GM19452 (cell line): ENCODE measurements around the gene DDI1.

Source experiments
- ATAC-seq: cut with Tn5 transposase; IDR thresholded peaks from one replicate; pipeline ENCODE4 v1.9.1; 2021; ENCODE audit not compliant: unreplicated experiment

Gene DDI1

GRCh38 chr11:104036588-104036987, at the start of gene DDI1:
DDI1 (plus strand) TSS chr11:104036640; CDS start chr11:104036823, 183 bp downstream.
- ATAC-seq, result no peak

- no peak for ATAC-seq
Observed at GRCh38 chr11:103987629-103988594, 48.5 kb upstream of the DDI1 start.

- no peak for ATAC-seq
Observed at GRCh38 chr11:103988595-103988969, 47.9 kb upstream of the DDI1 start.

- no peak for ATAC-seq
Observed at GRCh38 chr11:103993507-103993906, 42.9 kb upstream of the DDI1 start.

- ATAC-seq, result no peak
Observed at GRCh38 chr11:103994094-103994493, 42.3 kb upstream of the DDI1 start.

GRCh38 chr11:103994518-103994917, 41.9 kb upstream of the DDI1 start:
- ATAC-seq, result no peak

GRCh38 chr11:103995896-103996295, 40.5 kb upstream of the DDI1 start:
- no peak for ATAC-seq

- ATAC-seq, result peak; percentile 70
Observed at GRCh38 chr11:103997082-103997481, 39.4 kb upstream of the DDI1 start.

- ATAC-seq, result no peak
Observed at GRCh38 chr11:103998826-103999508, 37.5 kb upstream of the DDI1 start.

- ATAC-seq, result no peak
Observed at GRCh38 chr11:104000798-104001197, 35.6 kb upstream of the DDI1 start.

- ATAC-seq, result no peak
Observed at GRCh38 chr11:104001561-104002056, 34.8 kb upstream of the DDI1 start.

- ATAC-seq, result no peak
Observed at GRCh38 chr11:104003491-104003890, 32.9 kb upstream of the DDI1 start.

GRCh38 chr11:104005234-104005855, 31.1 kb upstream of the DDI1 start:
- ATAC-seq, result no peak

GRCh38 chr11:104009744-104010143, 26.7 kb upstream of the DDI1 start:
- no peak for ATAC-seq

GRCh38 chr11:104011044-104011443, 25.4 kb upstream of the DDI1 start:
- no peak for ATAC-seq

- ATAC-seq, result peak; percentile 83
Observed at GRCh38 chr11:104015649-104016415, 20.6 kb upstream of the DDI1 start.

- no peak for ATAC-seq
Observed at GRCh38 chr11:104024572-104024971, 11.9 kb upstream of the DDI1 start.

GRCh38 chr11:104028476-104029263, 7.8 kb upstream of the DDI1 start:
- ATAC-seq, result no peak

- no peak for ATAC-seq
Observed at GRCh38 chr11:104033134-104033533, 3.3 kb upstream of the DDI1 start.

- no peak for ATAC-seq
Observed at GRCh38 chr11:104033561-104033960, 2.9 kb upstream of the DDI1 start.
